Retinal pigment epithelial cell (primary cell): ENCODE results near the gene C8G.

Experiments used
- DNase-seq: peaks from one replicate; pipeline ENCODE4 v3.0.0-alpha.2; 2010; ENCODE audit warnings: low read depth
- H3K4me3 ChIP-seq: 2 replicates; pipeline ENCODE4 v1.5.1; 2011; ENCODE audit warnings: mild to moderate bottlenecking, low read length, control low read depth, moderate library complexity
- CTCF ChIP-seq: conservative IDR thresholded peaks from 2 replicates; pipeline ENCODE4 v1.5.1; 2011; ENCODE audit warnings: low read depth, low read length, control low read depth, inconsistent platforms

C8G gene

GRCh38 chr9:136972335-136972734, 27.3 kb downstream of the C8G start:
- H3K4me3 ChIP-seq: no peak overlapping the region
- no peak for TF ChIP-seq CTCF
- no peak for DNase-seq

GRCh38 chr9:136972743-136973142, 27.7 kb downstream of the C8G start:
- no peak overlapping the region for H3K4me3 ChIP-seq
- DNase-seq: no peak
- TF ChIP-seq CTCF: no peak

GRCh38 chr9:136973618-136974617, 28.9 kb downstream of the C8G start:
- no peak overlapping the region for H3K4me3 ChIP-seq
- no peak for TF ChIP-seq CTCF
- no peak for DNase-seq

- no peak for DNase-seq
- H3K4me3 ChIP-seq: no peak overlapping the region
- TF ChIP-seq CTCF: no peak
Measured at GRCh38 chr9:136974817-136975535, 29.9 kb downstream of the C8G start.

- no peak overlapping the region for H3K4me3 ChIP-seq
Measured at GRCh38 chr9:136975644-136976043, 30.6 kb downstream of the C8G start.

GRCh38 chr9:136977223-136977622, 32.2 kb downstream of the C8G start, which contains the start of gene PTGDS:
PTGDS (plus strand) TSS chr9:136977504; CDS start chr9:136977579, 75 bp downstream.
- TF ChIP-seq CTCF: no peak
- DNase-seq: no peak
- peak within 1 kb of the TSS; percentile 69 for H3K4me3 ChIP-seq

More at GRCh38 chr9:136975644-136976043, 30.6 kb downstream of the C8G start:
- TF ChIP-seq CTCF: peak; percentile 28
- DNase-seq: no peak
